Measurements from ENCODE around the gene EDEM3.

DNA sequence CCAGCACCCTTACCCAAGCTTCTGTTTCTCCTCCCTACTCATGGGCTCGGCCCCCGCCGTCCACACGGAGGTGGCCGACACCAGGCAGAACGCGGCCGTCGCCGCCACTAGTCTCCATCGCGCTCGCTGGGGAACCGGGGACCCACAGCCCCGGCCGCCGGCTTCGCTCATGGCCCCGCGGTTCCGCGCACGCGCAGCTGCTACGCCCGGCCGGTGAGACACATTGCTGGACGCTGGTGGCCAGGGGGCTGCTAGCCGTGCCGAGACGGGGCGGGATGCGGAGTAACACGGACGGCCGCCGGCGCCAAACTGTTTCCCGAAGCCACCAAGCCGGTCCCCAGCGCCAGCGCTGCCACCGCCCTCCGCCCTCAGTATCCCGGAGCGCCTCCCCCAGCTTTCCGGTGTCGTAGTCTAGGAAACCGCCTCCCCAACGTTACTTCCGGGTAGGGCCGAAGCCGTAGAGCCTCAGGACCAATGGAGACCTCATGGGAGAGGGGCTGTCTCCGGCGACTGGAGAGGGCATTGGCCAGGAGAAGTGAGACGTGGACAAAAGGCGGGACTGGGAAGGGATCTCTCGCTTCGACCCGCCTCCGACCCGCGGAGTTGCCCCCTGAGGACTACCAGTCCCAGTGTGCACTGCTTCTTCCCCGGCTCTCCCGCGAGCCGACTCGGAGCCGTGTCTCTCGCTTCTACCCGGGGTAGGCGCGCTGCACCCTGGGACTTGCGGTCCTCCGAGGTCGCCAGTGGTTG lies at the start of gene EDEM3:
- TF ChIP-seq, protein P1, sequence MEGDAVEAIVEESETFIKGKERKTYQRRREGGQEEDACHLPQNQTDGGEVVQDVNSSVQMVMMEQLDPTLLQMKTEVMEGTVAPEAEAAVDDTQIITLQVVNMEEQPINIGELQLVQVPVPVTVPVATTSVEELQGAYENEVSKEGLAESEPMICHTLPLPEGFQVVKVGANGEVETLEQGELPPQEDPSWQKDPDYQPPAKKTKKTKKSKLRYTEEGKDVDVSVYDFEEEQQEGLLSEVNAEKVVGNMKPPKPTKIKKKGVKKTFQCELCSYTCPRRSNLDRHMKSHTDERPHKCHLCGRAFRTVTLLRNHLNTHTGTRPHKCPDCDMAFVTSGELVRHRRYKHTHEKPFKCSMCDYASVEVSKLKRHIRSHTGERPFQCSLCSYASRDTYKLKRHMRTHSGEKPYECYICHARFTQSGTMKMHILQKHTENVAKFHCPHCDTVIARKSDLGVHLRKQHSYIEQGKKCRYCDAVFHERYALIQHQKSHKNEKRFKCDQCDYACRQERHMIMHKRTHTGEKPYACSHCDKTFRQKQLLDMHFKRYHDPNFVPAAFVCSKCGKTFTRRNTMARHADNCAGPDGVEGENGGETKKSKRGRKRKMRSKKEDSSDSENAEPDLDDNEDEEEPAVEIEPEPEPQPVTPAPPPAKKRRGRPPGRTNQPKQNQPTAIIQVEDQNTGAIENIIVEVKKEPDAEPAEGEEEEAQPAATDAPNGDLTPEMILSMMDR (IDR thresholded peaks at IDR 0.05) = peak in 2 of 4 experiments; percentile 2 to 4
- TF ChIP-seq EP300 (IDR thresholded peaks at IDR 0.05) (no peak), POLR2AphosphoS5 (IDR thresholded peaks at IDR 0.05) (peak; percentile 94), POLR2A (IDR thresholded peaks at IDR 0.05) (peak; percentile 96)

Measured in gastroesophageal sphincter (tissue), 3 donors.